Measurements from ENCODE around the gene HCFC1.

HCFC1 gene

DNA sequence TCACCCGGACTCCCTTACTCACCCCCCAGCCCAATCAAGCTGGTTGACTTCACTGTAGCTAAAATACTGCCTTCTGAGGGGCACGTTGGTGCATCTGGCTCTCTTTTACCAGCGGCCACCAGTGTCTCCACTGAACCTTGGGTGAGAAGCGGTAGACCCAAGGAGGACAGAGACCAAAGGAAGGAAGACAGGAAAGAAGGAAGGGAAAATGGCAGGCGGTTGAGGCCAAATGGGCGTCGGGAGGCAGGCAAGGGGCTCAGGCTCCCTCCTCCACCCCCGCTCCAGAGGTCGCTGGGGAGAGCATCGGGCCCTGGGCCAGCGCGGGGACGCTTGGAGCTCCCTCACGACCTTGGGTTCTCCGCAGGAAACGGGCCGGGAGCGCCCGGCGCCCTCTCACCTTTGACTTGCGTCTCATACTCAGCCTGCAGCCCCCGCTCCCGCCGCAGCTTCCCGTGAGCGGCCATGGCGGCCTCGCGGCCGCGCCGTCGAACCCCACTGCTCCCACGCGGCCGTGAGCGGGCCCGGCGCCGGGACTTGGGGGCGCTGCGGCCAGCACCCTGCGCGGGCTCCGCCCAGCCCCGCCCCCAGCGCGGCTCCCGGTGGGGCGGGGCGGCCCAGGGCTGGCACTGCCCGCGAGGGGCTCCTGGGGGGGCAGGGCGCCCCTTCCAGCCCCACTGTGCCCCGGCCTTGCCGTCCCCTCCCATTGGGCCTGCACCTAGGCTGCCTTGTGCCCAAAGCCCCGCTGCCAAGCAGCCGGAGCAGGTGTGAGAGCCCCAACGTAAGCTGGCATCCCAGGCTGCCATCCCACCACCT, 45.7 kb downstream of the HCFC1 start, which contains the start of gene ARHGAP4:
TSS of gene ARHGAP4 (minus strand) at position 526 of the 813 bp plus-strand sequence. CDS start at position 464, 62 bp downstream.
- DNase-seq (ENCODE audit: extremely low spot score) = no peak
- POLR2A ChIA-PET = interaction anchor here (0.7 to 7.1 kb wide), 8 partner anchors 9 to 975 kb away, joined by 3 to 65 read pairs (median 5); partner anchors contain the start of genes IDH3G, NAA10, RENBP and SSR4
- TF ChIP-seq SP1 (IDR thresholded peaks at IDR 0.05) (no peak), ELF4 (IDR thresholded peaks at IDR 0.05) (no peak; the same call in 1 of the 2 replicates), SUZ12 (IDR thresholded peaks at IDR 0.05) (no peak), FOXA1 (IDR thresholded peaks at IDR 0.05) (no peak), HDGF (IDR thresholded peaks at IDR 0.05; ENCODE audit: borderline replicate concordance) (no peak), L3MBTL2 (conservative IDR thresholded peaks at IDR 0.05) (no peak), NFRKB (IDR thresholded peaks at IDR 0.05) (no peak), BHLHE40 (IDR thresholded peaks at IDR 0.05; ENCODE audit: borderline replicate concordance) (no peak), LEF1 (IDR thresholded peaks at IDR 0.05; ENCODE audit: borderline replicate concordance) (no peak), CTBP1 (IDR thresholded peaks at IDR 0.05; ENCODE audit: borderline replicate concordance) (no peak), FOXK2 (IDR thresholded peaks at IDR 0.05) (no peak)
- CTCF ChIA-PET = interaction anchor here (0.7 to 9.2 kb wide), 3 partner anchors 8 to 20 kb away, joined by 3 to 100 read pairs (median 6); partner anchors contain the start of gene RENBP

DNA sequence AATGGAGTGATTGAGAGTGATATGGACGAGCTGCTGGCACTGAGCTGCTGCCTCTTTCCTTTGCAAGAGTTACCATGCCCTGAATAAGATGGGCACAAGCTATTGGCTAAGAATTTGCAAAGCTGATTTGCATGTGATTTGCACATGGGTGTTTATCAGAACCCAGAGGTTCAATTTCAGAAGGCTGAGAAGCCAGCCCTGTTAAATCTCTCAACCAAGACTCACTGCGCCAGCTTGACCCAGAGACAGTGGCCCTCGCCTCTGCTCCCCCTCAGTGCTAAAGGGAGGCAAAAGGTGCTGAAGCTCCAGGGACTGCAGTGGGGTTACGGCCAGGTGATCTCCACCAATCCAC, 46.3 kb downstream of the HCFC1 start:
- no peak for DNase-seq (ENCODE audit: extremely low spot score)
- POLR2A ChIA-PET = interaction anchor here (1.0 to 7.1 kb wide), 5 partner anchors 10 to 49 kb away, joined by 3 to 65 read pairs (median 4); partner anchors contain the start of genes NAA10, RENBP and TMEM187
- TF ChIP-seq BHLHE40 (IDR thresholded peaks at IDR 0.05; ENCODE audit: borderline replicate concordance) (no peak), TARDBP (IDR thresholded peaks at IDR 0.05) (no peak), NFRKB (IDR thresholded peaks at IDR 0.05) (no peak), FOXM1 (IDR thresholded peaks at IDR 0.05; ENCODE audit: borderline replicate concordance) (no peak), FOXK2 (IDR thresholded peaks at IDR 0.05) (no peak), CTBP1 (IDR thresholded peaks at IDR 0.05; ENCODE audit: borderline replicate concordance) (no peak), L3MBTL2 (conservative IDR thresholded peaks at IDR 0.05) (no peak), SP1 (IDR thresholded peaks at IDR 0.05) (no peak), HDGF (IDR thresholded peaks at IDR 0.05; ENCODE audit: borderline replicate concordance) (no peak), ZNF384 (IDR thresholded peaks at IDR 0.05) (no peak), SUZ12 (IDR thresholded peaks at IDR 0.05) (no peak), LEF1 (IDR thresholded peaks at IDR 0.05; ENCODE audit: borderline replicate concordance) (no peak), FOXA1 (IDR thresholded peaks at IDR 0.05) (no peak), ARNT (IDR thresholded peaks at IDR 0.05) (no peak), ELF4 (IDR thresholded peaks at IDR 0.05) (no peak)
- TF ChIP-seq, protein P1, sequence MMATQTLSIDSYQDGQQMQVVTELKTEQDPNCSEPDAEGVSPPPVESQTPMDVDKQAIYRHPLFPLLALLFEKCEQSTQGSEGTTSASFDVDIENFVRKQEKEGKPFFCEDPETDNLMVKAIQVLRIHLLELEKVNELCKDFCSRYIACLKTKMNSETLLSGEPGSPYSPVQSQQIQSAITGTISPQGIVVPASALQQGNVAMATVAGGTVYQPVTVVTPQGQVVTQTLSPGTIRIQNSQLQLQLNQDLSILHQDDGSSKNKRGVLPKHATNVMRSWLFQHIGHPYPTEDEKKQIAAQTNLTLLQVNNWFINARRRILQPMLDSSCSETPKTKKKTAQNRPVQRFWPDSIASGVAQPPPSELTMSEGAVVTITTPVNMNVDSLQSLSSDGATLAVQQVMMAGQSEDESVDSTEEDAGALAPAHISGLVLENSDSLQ (IDR thresholded peaks at IDR 0.05) = no peak
- CTCF ChIA-PET = interaction anchor here (0.7 to 9.2 kb wide), 4 partner anchors 9 to 21 kb away, joined by 3 to 100 read pairs (median 4); partner anchors contain the start of gene RENBP

DNA sequence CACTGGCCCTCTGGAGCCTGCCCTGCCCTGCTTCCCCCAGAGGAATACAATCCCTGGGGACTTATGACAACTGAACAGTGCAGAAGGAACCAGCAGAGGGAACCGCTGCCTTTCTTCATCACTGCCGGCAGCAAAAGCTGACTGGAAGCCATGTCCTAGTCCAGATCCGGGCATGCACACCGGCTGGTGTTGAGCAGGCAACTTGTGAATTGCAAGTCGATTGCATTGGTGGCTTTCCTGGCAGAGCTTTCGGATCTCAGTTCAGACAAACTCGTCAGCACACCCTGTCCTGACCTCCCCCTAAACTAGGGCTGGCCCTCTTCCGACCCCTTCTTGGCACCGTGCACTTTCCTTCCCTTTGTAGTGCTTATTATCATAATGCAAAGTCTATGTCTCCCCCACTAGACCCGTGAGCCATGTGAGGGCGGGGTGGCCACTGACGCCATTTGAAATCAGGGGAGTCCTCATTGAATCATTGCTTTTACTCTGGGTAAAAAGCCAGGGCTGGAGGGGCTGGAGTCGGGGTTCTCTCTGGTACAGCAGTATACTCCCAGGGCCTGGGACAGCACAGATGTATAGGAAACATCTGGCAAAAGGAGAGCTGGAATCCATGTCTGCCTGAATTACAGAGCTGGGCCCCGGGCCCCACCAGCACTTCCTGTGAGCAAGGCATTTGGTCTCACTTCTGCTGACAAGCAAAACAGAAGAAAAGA, 47.3 kb downstream of the HCFC1 start:
- POLR2A ChIA-PET = interaction anchor here (0.7 to 7.1 kb wide), 5 partner anchors 12 to 48 kb away, joined by 3 to 65 read pairs (median 4); partner anchors contain the start of genes RENBP and TMEM187

GRCh38 chrX:153922932-153923857, 48.4 kb downstream of the HCFC1 start:
- DNase-seq (ENCODE audit: extremely low spot score) = peak; percentile 72
- ChIA-PET POLR2A (interaction anchor here (1.0 to 1.8 kb wide), 7 partner anchors 12 to 49 kb away, joined by 3 to 6 read pairs (median 4); partner anchors contain the start of genes HCFC1, NAA10 and TMEM187), CTCF (interaction anchor here (0.7 to 9.2 kb wide), 17 partner anchors 11 to 160 kb away, joined by 3 to 100 read pairs (median 3); partner anchors contain the start of gene RENBP)
- TF ChIP-seq FOXM1 (IDR thresholded peaks at IDR 0.05; ENCODE audit: borderline replicate concordance) (no peak), NFRKB (IDR thresholded peaks at IDR 0.05) (no peak), LEF1 (IDR thresholded peaks at IDR 0.05; ENCODE audit: borderline replicate concordance) (no peak), BHLHE40 (IDR thresholded peaks at IDR 0.05; ENCODE audit: borderline replicate concordance) (no peak), TARDBP (IDR thresholded peaks at IDR 0.05) (no peak), ELF4 (IDR thresholded peaks at IDR 0.05) (no peak)

More for the DNA sequence above, 47.3 kb downstream of the HCFC1 start:
- TF ChIP-seq SP1 (IDR thresholded peaks at IDR 0.05) (no peak), SUZ12 (IDR thresholded peaks at IDR 0.05) (no peak), ZNF384 (IDR thresholded peaks at IDR 0.05) (no peak), TARDBP (IDR thresholded peaks at IDR 0.05) (no peak), HDGF (IDR thresholded peaks at IDR 0.05; ENCODE audit: borderline replicate concordance) (no peak), FOXK2 (IDR thresholded peaks at IDR 0.05) (no peak), BHLHE40 (IDR thresholded peaks at IDR 0.05; ENCODE audit: borderline replicate concordance) (no peak), LEF1 (IDR thresholded peaks at IDR 0.05; ENCODE audit: borderline replicate concordance) (no peak), NFRKB (IDR thresholded peaks at IDR 0.05) (no peak), ELF4 (IDR thresholded peaks at IDR 0.05) (no peak), ARNT (IDR thresholded peaks at IDR 0.05) (no peak), FOXM1 (IDR thresholded peaks at IDR 0.05; ENCODE audit: borderline replicate concordance) (no peak), CTBP1 (IDR thresholded peaks at IDR 0.05; ENCODE audit: borderline replicate concordance) (no peak), L3MBTL2 (conservative IDR thresholded peaks at IDR 0.05) (no peak), FOXA1 (IDR thresholded peaks at IDR 0.05) (no peak)
- TF ChIP-seq, protein P1 (IDR thresholded peaks at IDR 0.05) = no peak
- DNase-seq (ENCODE audit: extremely low spot score) = peak; percentile 60
- CTCF ChIA-PET = interaction anchor here (0.8 to 9.2 kb wide), 5 partner anchors 11 to 26 kb away, joined by 3 to 100 read pairs (median 14); partner anchors contain the start of gene RENBP
